SK-N-SH (cell line): Measurements from ENCODE around the gene COG8.

Source experiments
- CHD2 ChIP-seq: fragments of 150-350 bp; IDR thresholded peaks from 2 replicates; pipeline ENCODE4 v1.6.1; 2018; ENCODE audit warnings: low read length; ENCODE audit not compliant: partially characterized antibody
- ELF1 ChIP-seq: IDR thresholded peaks from 2 replicates; pipeline ENCODE4 v1.4.0; 2012
- EZH2phosphoT487 ChIP-seq: fragments of 200-600 bp; sonication (generic); IDR thresholded peaks from 2 replicates; pipeline ENCODE4 v1.6.1; 2017; ENCODE audit warnings: low read depth, mixed run types, mild to moderate bottlenecking, antibody characterized with exemption, moderate library complexity, borderline replicate concordance
- POLR2AphosphoS5 ChIP-seq: IDR thresholded peaks from 2 replicates; pipeline ENCODE4 v1.6.1; 2012; ENCODE audit warnings: low read depth, low read length
- RAD21 ChIP-seq: IDR thresholded peaks from 2 replicates; pipeline ENCODE4 v1.6.1; 2012; ENCODE audit warnings: mild to moderate bottlenecking, low read length
- RFX5 ChIP-seq: IDR thresholded peaks from 2 replicates; pipeline ENCODE4 v1.6.1; 2012; ENCODE audit warnings: mild to moderate bottlenecking, improper control_type of control experiment, low read length
- SMC3 ChIP-seq: IDR thresholded peaks from 2 replicates; pipeline ENCODE4 v1.6.1; 2012; ENCODE audit warnings: low read depth, low read length, improper control_type of control experiment
- TAF1 ChIP-seq: IDR thresholded peaks from 2 replicates; pipeline ENCODE4 v1.6.1; 2012; ENCODE audit warnings: low read depth, mild to moderate bottlenecking, low read length, moderate library complexity, borderline replicate concordance
- YY1 ChIP-seq: IDR thresholded peaks from 2 replicates; pipeline ENCODE4 v1.4.0; 2012; ENCODE audit warnings: low read depth, mild to moderate bottlenecking
- TF ChIP-seq, protein P1 (sequence below): fragments of 200-600 bp; sonication (generic); IDR thresholded peaks from 2 replicates; pipeline ENCODE4 v1.6.1; 2017; ENCODE audit warnings: antibody characterized with exemption, mild to moderate bottlenecking, moderate library complexity
- TF ChIP-seq, protein P2 (sequence below): IDR thresholded peaks from 2 replicates; pipeline ENCODE4; 2012
- TF ChIP-seq, protein P3 (sequence below): IDR thresholded peaks from 2 replicates; pipeline ENCODE4 v1.4.0; 2012; ENCODE audit warnings: low read depth, borderline replicate concordance
- TF ChIP-seq, protein P4 (sequence below): IDR thresholded peaks from 2 replicates; pipeline ENCODE4 v1.6.1; 2012; ENCODE audit warnings: mild to moderate bottlenecking, low read depth, low read length, moderate library complexity
- TF ChIP-seq, protein P5 (sequence below): IDR thresholded peaks from 2 replicates; pipeline ENCODE4 v1.4.0; 2012; ENCODE audit warnings: low read depth

DNA sequence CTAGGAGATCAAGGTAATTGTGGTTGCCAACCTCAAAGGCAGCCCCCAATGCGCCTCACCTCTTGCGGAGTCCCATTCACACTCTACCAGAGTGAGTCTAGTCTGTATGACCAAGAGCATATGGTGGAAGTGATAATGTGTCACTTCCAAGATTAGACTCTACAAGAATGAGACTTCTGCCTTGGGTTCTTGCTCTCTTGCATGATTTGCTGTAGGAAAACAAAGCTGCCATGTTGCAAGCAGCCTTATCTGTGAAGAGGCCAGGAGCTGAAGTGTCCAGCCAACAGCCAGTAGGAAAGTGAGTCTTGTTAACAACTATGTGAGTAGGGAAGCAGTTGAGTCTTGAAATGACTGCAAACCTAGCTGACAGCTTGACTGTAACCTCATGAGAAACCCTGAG lies 43.1 kb upstream of the COG8 start:
- TF ChIP-seq EZH2phosphoT487 (no peak), TAF1 (no peak), SMC3 (no peak), ELF1 (no peak), YY1 (no peak), CHD2 (no peak), POLR2AphosphoS5 (no peak), RFX5 (no peak), RAD21 (no peak)
- TF ChIP-seq, protein P1, sequence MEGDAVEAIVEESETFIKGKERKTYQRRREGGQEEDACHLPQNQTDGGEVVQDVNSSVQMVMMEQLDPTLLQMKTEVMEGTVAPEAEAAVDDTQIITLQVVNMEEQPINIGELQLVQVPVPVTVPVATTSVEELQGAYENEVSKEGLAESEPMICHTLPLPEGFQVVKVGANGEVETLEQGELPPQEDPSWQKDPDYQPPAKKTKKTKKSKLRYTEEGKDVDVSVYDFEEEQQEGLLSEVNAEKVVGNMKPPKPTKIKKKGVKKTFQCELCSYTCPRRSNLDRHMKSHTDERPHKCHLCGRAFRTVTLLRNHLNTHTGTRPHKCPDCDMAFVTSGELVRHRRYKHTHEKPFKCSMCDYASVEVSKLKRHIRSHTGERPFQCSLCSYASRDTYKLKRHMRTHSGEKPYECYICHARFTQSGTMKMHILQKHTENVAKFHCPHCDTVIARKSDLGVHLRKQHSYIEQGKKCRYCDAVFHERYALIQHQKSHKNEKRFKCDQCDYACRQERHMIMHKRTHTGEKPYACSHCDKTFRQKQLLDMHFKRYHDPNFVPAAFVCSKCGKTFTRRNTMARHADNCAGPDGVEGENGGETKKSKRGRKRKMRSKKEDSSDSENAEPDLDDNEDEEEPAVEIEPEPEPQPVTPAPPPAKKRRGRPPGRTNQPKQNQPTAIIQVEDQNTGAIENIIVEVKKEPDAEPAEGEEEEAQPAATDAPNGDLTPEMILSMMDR: no peak
- TF ChIP-seq, protein P2, sequence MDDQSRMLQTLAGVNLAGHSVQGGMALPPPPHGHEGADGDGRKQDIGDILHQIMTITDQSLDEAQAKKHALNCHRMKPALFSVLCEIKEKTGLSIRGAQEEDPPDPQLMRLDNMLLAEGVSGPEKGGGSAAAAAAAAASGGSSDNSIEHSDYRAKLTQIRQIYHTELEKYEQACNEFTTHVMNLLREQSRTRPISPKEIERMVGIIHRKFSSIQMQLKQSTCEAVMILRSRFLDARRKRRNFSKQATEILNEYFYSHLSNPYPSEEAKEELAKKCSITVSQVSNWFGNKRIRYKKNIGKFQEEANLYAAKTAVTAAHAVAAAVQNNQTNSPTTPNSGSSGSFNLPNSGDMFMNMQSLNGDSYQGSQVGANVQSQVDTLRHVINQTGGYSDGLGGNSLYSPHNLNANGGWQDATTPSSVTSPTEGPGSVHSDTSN: no peak
- TF ChIP-seq, protein P3, sequence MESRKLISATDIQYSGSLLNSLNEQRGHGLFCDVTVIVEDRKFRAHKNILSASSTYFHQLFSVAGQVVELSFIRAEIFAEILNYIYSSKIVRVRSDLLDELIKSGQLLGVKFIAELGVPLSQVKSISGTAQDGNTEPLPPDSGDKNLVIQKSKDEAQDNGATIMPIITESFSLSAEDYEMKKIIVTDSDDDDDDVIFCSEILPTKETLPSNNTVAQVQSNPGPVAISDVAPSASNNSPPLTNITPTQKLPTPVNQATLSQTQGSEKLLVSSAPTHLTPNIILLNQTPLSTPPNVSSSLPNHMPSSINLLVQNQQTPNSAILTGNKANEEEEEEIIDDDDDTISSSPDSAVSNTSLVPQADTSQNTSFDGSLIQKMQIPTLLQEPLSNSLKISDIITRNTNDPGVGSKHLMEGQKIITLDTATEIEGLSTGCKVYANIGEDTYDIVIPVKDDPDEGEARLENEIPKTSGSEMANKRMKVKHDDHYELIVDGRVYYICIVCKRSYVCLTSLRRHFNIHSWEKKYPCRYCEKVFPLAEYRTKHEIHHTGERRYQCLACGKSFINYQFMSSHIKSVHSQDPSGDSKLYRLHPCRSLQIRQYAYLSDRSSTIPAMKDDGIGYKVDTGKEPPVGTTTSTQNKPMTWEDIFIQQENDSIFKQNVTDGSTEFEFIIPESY: no peak
- TF ChIP-seq, protein P4, sequence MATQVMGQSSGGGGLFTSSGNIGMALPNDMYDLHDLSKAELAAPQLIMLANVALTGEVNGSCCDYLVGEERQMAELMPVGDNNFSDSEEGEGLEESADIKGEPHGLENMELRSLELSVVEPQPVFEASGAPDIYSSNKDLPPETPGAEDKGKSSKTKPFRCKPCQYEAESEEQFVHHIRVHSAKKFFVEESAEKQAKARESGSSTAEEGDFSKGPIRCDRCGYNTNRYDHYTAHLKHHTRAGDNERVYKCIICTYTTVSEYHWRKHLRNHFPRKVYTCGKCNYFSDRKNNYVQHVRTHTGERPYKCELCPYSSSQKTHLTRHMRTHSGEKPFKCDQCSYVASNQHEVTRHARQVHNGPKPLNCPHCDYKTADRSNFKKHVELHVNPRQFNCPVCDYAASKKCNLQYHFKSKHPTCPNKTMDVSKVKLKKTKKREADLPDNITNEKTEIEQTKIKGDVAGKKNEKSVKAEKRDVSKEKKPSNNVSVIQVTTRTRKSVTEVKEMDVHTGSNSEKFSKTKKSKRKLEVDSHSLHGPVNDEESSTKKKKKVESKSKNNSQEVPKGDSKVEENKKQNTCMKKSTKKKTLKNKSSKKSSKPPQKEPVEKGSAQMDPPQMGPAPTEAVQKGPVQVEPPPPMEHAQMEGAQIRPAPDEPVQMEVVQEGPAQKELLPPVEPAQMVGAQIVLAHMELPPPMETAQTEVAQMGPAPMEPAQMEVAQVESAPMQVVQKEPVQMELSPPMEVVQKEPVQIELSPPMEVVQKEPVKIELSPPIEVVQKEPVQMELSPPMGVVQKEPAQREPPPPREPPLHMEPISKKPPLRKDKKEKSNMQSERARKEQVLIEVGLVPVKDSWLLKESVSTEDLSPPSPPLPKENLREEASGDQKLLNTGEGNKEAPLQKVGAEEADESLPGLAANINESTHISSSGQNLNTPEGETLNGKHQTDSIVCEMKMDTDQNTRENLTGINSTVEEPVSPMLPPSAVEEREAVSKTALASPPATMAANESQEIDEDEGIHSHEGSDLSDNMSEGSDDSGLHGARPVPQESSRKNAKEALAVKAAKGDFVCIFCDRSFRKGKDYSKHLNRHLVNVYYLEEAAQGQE: no peak
- TF ChIP-seq, protein P5, sequence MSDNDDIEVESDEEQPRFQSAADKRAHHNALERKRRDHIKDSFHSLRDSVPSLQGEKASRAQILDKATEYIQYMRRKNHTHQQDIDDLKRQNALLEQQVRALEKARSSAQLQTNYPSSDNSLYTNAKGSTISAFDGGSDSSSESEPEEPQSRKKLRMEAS: no peak
